WTC11 (cell line): Measurements from ENCODE around the gene TBKBP1. TPM values are rescaled to one million over a fixed set of nuclear protein-coding genes. Genes with fewer than 3 reads are reported as not detected.

Experiments used
- ATAC-seq: fragments of 200-7000 bp; cut with Tn5 transposase; 2 replicates; pipeline ENCODE4 v1.10.0; 2021; ENCODE audit warnings: mild to moderate bottlenecking, moderate library complexity
- CTCF ChIA-PET: fragments of 300-600 bp; sonication (Branson Sonifier 250); formaldehyde crosslinking; loops from one replicate; lab custom pipeline; 2021; ENCODE audit warnings: antibody characterized with exemption; lab: Charles Lee
- POLR2A ChIA-PET: fragments of 350-600 bp; sonication (Branson Sonifier 250); formaldehyde crosslinking; loops from one replicate; lab custom pipeline; 2021; ENCODE audit warnings: antibody characterized with exemption; lab: Charles Lee
- DNase-seq: peaks from one replicate; pipeline ENCODE4 v3.0.0; 2021; ENCODE audit warnings: low spot score
- H3K27ac Mint-ChIP-seq: 2 replicates; pipeline ENCODE4 v1.8.0; 2021; ENCODE audit warnings: mixed read lengths
- H3K27me3 Mint-ChIP-seq: 2 replicates; pipeline ENCODE4 v1.8.0; 2021; ENCODE audit warnings: low read depth, mild to moderate bottlenecking, moderate library complexity, mixed read lengths
- H3K36me3 Mint-ChIP-seq: 2 replicates; pipeline ENCODE4 v1.8.0; 2021; ENCODE audit warnings: mixed read lengths
- H3K4me1 Mint-ChIP-seq: 2 replicates; pipeline ENCODE4 v1.8.0; 2022; ENCODE audit warnings: mixed read lengths
- H3K4me3 Mint-ChIP-seq: 2 replicates; pipeline ENCODE4 v1.8.0; 2021; ENCODE audit warnings: mild to moderate bottlenecking, moderate library complexity, mixed read lengths
- H3K9me3 Mint-ChIP-seq: 2 replicates; pipeline ENCODE4 v1.8.0; 2021; ENCODE audit warnings: mixed read lengths
- CBFB ChIP-seq: sonication (generic); formaldehyde crosslinking; IDR thresholded peaks from 2 replicates; pipeline ENCODE4 v1.8.1; 2022; ENCODE audit warnings: mild to moderate bottlenecking, low read depth, missing genetic modification reagents
- EMX1 ChIP-seq: fragments of 250-450 bp; sonication (Bioruptor Pico); IDR thresholded peaks from 2 replicates; pipeline ENCODE4 v1.8.0; 2021; ENCODE audit warnings: mild to moderate bottlenecking
- ESRRA ChIP-seq: sonication (generic); formaldehyde crosslinking; IDR thresholded peaks from 2 replicates; pipeline ENCODE4 v1.8.1; 2022; ENCODE audit warnings: mild to moderate bottlenecking, missing genetic modification reagents, borderline replicate concordance
- FOXK1 ChIP-seq: sonication (generic); formaldehyde crosslinking; IDR thresholded peaks from 2 replicates; pipeline ENCODE4 v1.8.0; 2022; ENCODE audit warnings: mild to moderate bottlenecking, moderate library complexity, missing genetic modification reagents
- FOXP1 ChIP-seq: sonication (generic); formaldehyde crosslinking; IDR thresholded peaks from 2 replicates; pipeline ENCODE4 v1.8.0; 2022; ENCODE audit warnings: missing genetic modification reagents, mild to moderate bottlenecking, moderate library complexity, borderline replicate concordance
- GABPB1 ChIP-seq: sonication (generic); formaldehyde crosslinking; IDR thresholded peaks from 2 replicates; pipeline ENCODE4 v1.8.1; 2023; ENCODE audit warnings: mild to moderate bottlenecking, missing genetic modification reagents
- JUN ChIP-seq: sonication (generic); formaldehyde crosslinking; IDR thresholded peaks from 2 replicates; pipeline ENCODE4 v1.8.0; 2023; ENCODE audit warnings: mild to moderate bottlenecking, missing genetic modification reagents
- NFE2L1 ChIP-seq: sonication (generic); formaldehyde crosslinking; IDR thresholded peaks from 2 replicates; pipeline ENCODE4 v1.8.1; 2023; ENCODE audit warnings: missing genetic modification reagents
- RELA ChIP-seq: sonication (generic); formaldehyde crosslinking; IDR thresholded peaks from 2 replicates; pipeline ENCODE4 v1.8.1; 2022; ENCODE audit warnings: missing genetic modification reagents, mild to moderate bottlenecking, borderline replicate concordance
- TEAD1 ChIP-seq: sonication (generic); formaldehyde crosslinking; IDR thresholded peaks from 2 replicates; pipeline ENCODE4 v1.8.0; 2022; ENCODE audit warnings: mild to moderate bottlenecking, missing genetic modification reagents
- ZNF121 ChIP-seq: sonication (generic); formaldehyde crosslinking; IDR thresholded peaks from 2 replicates; pipeline ENCODE4 v1.8.0; 2023; ENCODE audit warnings: missing genetic modification reagents
- ZNF317 ChIP-seq: sonication (generic); formaldehyde crosslinking; IDR thresholded peaks from 2 replicates; pipeline ENCODE4 v1.8.1; 2023; ENCODE audit warnings: low read depth, mild to moderate bottlenecking, moderate library complexity, missing genetic modification reagents, borderline replicate concordance
- ZNF423 ChIP-seq: fragments of 250-450 bp; sonication (Bioruptor Pico); IDR thresholded peaks from 2 replicates; pipeline ENCODE4 v2.1.2; 2022; ENCODE audit warnings: mild to moderate bottlenecking, moderate library complexity
- ZNF671 ChIP-seq: fragments of 250-450 bp; sonication (Bioruptor Pico); IDR thresholded peaks from 2 replicates; pipeline ENCODE4 v1.8.0; 2021; ENCODE audit warnings: mild to moderate bottlenecking
- total RNA-seq: library from RNA; stranded (reverse); gene quantifications from 3 replicates; pipeline ENCODE4 v1.2.3, GENCODE V29; 2021
- TF ChIP-seq, protein P1 (sequence below): sonication (generic); formaldehyde crosslinking; IDR thresholded peaks from 2 replicates; pipeline ENCODE4 v1.8.0; 2022; ENCODE audit warnings: mild to moderate bottlenecking, missing genetic modification reagents
- TF ChIP-seq, protein P2 (sequence below): fragments of 250-450 bp; sonication (Bioruptor Pico); IDR thresholded peaks from 2 replicates; pipeline ENCODE4 v2.1.2; 2022; ENCODE audit warnings: mild to moderate bottlenecking, moderate library complexity
- TF ChIP-seq, protein P3 (sequence below): sonication (generic); formaldehyde crosslinking; IDR thresholded peaks from 2 replicates; pipeline ENCODE4 v1.8.1; 2023; ENCODE audit warnings: mild to moderate bottlenecking, missing genetic modification reagents
- TF ChIP-seq, protein P4 (sequence below): sonication (generic); formaldehyde crosslinking; IDR thresholded peaks from 2 replicates; pipeline ENCODE4 v1.8.0; 2022; ENCODE audit warnings: mild to moderate bottlenecking, missing genetic modification reagents
- TF ChIP-seq, protein P5 (sequence below): sonication (generic); formaldehyde crosslinking; IDR thresholded peaks from 2 replicates; pipeline ENCODE4 v1.8.1; 2023; ENCODE audit warnings: mild to moderate bottlenecking, missing genetic modification reagents, moderate library complexity
- TF ChIP-seq, protein P6 (sequence below): sonication (generic); formaldehyde crosslinking; IDR thresholded peaks from 2 replicates; pipeline ENCODE4 v1.8.1; 2022; ENCODE audit warnings: mild to moderate bottlenecking, missing genetic modification reagents, moderate library complexity, borderline replicate concordance
- TF ChIP-seq, protein P7 (sequence below): fragments of 250-450 bp; sonication (Bioruptor Pico); IDR thresholded peaks from 2 replicates; pipeline ENCODE4 v1.9.0; 2021; ENCODE audit warnings: mild to moderate bottlenecking
- TF ChIP-seq, protein P8 (sequence below): sonication (generic); formaldehyde crosslinking; IDR thresholded peaks from 2 replicates; pipeline ENCODE4 v1.8.0; 2023; ENCODE audit warnings: mild to moderate bottlenecking, missing genetic modification reagents

TBKBP1 gene
- total RNA-seq, 1 experiment from 2014 or later: 17.4 TPM

DNA sequence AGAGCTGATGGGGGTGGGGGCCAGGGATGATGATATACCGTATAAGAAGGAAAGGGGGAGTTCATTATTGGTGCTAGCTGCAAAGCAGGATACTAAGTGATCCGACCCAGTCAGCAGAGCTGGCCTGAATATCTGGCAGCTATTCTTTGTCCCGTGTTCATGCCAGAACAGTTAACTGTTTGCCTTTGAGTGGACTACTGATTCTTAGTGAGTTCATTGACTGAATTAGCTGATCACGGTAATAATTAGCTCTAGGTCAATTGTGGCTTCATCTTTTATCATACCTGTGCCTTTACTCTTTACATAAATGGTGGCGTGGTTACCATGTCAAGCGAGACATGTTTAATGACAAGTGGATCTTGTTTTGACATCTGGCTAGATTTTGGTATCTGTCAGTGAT lies 39.0 kb upstream of the TBKBP1 start (continued):
- TF ChIP-seq, protein P1, sequence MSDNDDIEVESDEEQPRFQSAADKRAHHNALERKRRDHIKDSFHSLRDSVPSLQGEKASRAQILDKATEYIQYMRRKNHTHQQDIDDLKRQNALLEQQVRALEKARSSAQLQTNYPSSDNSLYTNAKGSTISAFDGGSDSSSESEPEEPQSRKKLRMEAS: no peak
- TF ChIP-seq RELA (CRISPR knock-in tag) (no peak), GABPB1 (CRISPR knock-in tag) (no peak), NFE2L1 (CRISPR knock-in tag) (no peak), FOXP1 (no peak), ESRRA (CRISPR knock-in tag) (no peak)
- TF ChIP-seq, protein P2, sequence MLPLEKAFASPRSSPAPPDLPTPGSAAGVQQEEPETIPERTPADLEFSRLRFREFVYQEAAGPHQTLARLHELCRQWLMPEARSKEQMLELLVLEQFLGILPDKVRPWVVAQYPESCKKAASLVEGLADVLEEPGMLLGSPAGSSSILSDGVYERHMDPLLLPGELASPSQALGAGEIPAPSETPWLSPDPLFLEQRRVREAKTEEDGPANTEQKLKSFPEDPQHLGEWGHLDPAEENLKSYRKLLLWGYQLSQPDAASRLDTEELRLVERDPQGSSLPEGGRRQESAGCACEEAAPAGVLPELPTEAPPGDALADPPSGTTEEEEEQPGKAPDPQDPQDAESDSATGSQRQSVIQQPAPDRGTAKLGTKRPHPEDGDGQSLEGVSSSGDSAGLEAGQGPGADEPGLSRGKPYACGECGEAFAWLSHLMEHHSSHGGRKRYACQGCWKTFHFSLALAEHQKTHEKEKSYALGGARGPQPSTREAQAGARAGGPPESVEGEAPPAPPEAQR (CRISPR knock-in tag): no peak

DNA sequence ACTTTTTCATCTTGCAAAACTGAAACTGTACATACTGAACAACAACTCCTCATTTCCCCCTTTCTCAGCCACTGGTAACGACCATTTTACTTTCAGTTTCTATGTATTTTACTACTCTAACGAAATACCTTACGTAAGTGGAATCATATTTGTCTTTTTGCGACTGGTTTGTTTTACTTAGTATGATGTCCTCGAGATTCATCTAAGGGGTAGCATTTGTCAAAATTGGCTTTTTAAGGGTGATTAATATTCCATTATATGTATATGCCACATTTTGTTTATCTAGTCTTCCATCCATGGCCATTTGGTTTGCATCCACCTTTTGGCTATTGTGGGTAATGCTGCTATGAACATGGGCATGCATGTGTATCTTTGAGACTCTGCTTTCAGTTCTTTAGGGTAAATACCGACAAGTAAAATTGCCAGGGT lies 33.9 kb upstream of the TBKBP1 start:
- Mint-ChIP-seq H3K4me1 (peaks cover 12% of the 10 kb centered on the region), H3K27me3 (no peaks in the 10 kb centered on the region), H3K27ac (peak overlapping the region; percentile 90; the same call in 1 of the 2 replicates), H3K9me3 (no peaks in the 10 kb centered on the region), H3K4me3 (no peak overlapping the region), H3K36me3 (peaks cover 81% of the 10 kb centered on the region)
- CTCF ChIA-PET: no interaction called here
- POLR2A ChIA-PET: no interaction called here
- DNase-seq: no peak
- no peak for ATAC-seq
- TF ChIP-seq JUN (CRISPR knock-in tag): no peak
- TF ChIP-seq TEAD1 (CRISPR knock-in tag): no peak
- TF ChIP-seq, protein P3, sequence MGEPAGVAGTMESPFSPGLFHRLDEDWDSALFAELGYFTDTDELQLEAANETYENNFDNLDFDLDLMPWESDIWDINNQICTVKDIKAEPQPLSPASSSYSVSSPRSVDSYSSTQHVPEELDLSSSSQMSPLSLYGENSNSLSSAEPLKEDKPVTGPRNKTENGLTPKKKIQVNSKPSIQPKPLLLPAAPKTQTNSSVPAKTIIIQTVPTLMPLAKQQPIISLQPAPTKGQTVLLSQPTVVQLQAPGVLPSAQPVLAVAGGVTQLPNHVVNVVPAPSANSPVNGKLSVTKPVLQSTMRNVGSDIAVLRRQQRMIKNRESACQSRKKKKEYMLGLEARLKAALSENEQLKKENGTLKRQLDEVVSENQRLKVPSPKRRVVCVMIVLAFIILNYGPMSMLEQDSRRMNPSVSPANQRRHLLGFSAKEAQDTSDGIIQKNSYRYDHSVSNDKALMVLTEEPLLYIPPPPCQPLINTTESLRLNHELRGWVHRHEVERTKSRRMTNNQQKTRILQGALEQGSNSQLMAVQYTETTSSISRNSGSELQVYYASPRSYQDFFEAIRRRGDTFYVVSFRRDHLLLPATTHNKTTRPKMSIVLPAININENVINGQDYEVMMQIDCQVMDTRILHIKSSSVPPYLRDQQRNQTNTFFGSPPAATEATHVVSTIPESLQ (CRISPR knock-in tag): no peak
- TF ChIP-seq NFE2L1 (CRISPR knock-in tag): no peak
- TF ChIP-seq CBFB (CRISPR knock-in tag): no peak
- TF ChIP-seq ZNF423 (CRISPR knock-in tag): no peak
- TF ChIP-seq, protein P4, sequence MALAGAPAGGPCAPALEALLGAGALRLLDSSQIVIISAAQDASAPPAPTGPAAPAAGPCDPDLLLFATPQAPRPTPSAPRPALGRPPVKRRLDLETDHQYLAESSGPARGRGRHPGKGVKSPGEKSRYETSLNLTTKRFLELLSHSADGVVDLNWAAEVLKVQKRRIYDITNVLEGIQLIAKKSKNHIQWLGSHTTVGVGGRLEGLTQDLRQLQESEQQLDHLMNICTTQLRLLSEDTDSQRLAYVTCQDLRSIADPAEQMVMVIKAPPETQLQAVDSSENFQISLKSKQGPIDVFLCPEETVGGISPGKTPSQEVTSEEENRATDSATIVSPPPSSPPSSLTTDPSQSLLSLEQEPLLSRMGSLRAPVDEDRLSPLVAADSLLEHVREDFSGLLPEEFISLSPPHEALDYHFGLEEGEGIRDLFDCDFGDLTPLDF: no peak
- TF ChIP-seq ZNF671 (CRISPR knock-in tag): no peak
- TF ChIP-seq, protein P5, sequence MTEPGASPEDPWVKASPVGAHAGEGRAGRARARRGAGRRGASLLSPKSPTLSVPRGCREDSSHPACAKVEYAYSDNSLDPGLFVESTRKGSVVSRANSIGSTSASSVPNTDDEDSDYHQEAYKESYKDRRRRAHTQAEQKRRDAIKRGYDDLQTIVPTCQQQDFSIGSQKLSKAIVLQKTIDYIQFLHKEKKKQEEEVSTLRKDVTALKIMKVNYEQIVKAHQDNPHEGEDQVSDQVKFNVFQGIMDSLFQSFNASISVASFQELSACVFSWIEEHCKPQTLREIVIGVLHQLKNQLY: no peak
- TF ChIP-seq, protein P6, sequence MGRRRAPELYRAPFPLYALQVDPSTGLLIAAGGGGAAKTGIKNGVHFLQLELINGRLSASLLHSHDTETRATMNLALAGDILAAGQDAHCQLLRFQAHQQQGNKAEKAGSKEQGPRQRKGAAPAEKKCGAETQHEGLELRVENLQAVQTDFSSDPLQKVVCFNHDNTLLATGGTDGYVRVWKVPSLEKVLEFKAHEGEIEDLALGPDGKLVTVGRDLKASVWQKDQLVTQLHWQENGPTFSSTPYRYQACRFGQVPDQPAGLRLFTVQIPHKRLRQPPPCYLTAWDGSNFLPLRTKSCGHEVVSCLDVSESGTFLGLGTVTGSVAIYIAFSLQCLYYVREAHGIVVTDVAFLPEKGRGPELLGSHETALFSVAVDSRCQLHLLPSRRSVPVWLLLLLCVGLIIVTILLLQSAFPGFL (CRISPR knock-in tag): no peak
- no peak for TF ChIP-seq ZNF317 (CRISPR knock-in tag)
- TF ChIP-seq EMX1 (CRISPR knock-in tag): no peak
- no peak for TF ChIP-seq FOXK1 (CRISPR knock-in tag)
- TF ChIP-seq, protein P7, sequence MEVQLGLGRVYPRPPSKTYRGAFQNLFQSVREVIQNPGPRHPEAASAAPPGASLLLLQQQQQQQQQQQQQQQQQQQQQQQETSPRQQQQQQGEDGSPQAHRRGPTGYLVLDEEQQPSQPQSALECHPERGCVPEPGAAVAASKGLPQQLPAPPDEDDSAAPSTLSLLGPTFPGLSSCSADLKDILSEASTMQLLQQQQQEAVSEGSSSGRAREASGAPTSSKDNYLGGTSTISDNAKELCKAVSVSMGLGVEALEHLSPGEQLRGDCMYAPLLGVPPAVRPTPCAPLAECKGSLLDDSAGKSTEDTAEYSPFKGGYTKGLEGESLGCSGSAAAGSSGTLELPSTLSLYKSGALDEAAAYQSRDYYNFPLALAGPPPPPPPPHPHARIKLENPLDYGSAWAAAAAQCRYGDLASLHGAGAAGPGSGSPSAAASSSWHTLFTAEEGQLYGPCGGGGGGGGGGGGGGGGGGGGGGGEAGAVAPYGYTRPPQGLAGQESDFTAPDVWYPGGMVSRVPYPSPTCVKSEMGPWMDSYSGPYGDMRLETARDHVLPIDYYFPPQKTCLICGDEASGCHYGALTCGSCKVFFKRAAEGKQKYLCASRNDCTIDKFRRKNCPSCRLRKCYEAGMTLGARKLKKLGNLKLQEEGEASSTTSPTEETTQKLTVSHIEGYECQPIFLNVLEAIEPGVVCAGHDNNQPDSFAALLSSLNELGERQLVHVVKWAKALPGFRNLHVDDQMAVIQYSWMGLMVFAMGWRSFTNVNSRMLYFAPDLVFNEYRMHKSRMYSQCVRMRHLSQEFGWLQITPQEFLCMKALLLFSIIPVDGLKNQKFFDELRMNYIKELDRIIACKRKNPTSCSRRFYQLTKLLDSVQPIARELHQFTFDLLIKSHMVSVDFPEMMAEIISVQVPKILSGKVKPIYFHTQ (CRISPR knock-in tag): no peak
- TF ChIP-seq, protein P8, sequence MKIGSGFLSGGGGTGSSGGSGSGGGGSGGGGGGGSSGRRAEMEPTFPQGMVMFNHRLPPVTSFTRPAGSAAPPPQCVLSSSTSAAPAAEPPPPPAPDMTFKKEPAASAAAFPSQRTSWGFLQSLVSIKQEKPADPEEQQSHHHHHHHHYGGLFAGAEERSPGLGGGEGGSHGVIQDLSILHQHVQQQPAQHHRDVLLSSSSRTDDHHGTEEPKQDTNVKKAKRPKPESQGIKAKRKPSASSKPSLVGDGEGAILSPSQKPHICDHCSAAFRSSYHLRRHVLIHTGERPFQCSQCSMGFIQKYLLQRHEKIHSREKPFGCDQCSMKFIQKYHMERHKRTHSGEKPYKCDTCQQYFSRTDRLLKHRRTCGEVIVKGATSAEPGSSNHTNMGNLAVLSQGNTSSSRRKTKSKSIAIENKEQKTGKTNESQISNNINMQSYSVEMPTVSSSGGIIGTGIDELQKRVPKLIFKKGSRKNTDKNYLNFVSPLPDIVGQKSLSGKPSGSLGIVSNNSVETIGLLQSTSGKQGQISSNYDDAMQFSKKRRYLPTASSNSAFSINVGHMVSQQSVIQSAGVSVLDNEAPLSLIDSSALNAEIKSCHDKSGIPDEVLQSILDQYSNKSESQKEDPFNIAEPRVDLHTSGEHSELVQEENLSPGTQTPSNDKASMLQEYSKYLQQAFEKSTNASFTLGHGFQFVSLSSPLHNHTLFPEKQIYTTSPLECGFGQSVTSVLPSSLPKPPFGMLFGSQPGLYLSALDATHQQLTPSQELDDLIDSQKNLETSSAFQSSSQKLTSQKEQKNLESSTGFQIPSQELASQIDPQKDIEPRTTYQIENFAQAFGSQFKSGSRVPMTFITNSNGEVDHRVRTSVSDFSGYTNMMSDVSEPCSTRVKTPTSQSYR (CRISPR knock-in tag): no peak
- no peak for TF ChIP-seq ZNF121
